HFF-Myc (cell line): Measurements from ENCODE around the gene NTN1.

Source experiments
- DNase-seq: peaks from one replicate; pipeline ENCODE4 v3.0.0-alpha.2; 2011; ENCODE audit warnings: low read depth; ENCODE audit errors: extremely low read depth
- H3K4me3 ChIP-seq: replicated peaks from 2 replicates; pipeline ENCODE4 v1.5.1; 2011; ENCODE audit warnings: low read depth, mild to moderate bottlenecking, control low read depth, low read length
- CTCF ChIP-seq: IDR thresholded peaks from 2 replicates; pipeline ENCODE4 v1.5.1; 2012; ENCODE audit warnings: mild to moderate bottlenecking, low read depth, low read length, control low read depth; ENCODE audit errors: missing control alignments

The NTN1 gene

GRCh38 chr17:9116861-9117568, 95.7 kb downstream of the NTN1 start:
- no peak for TF ChIP-seq CTCF
- DNase-seq = no peak
- no peak overlapping the region for H3K4me3 ChIP-seq

GRCh38 chr17:9120471-9120870, 99.2 kb downstream of the NTN1 start:
- TF ChIP-seq CTCF = peak; percentile 45
- DNase-seq = no peak
- no peak overlapping the region for H3K4me3 ChIP-seq

DNA sequence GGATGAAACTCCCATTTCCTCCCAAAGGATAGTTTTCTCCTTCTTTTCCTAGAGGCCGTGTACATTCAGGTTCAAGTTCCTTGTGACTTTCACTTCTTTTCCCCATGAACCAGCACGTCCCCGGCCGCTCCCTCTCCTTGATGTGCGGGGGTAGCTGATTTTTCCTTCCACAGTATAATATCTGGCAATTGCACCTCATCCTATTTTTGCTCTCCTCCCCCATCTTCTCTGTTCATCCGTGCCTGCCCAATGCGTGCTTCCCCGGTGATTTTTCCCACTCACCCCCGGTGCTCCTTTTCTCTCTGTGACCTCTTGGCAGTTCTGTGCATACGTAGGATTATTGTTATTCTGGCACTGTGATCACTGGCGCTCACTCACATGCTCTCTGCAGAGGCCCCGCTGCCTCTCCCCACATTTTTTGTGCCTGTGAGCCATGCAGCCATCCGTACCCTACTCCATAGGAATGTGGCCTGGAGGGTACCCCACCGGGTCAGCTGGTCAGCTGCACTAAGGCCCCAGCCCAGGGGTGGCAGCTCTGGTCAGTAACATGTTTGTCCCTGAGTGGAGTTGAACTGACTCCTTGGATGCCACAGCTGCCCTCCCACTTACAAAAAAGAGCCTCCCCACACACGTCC, 100.0 kb downstream of the NTN1 start:
- DNase-seq = no peak
- H3K4me3 ChIP-seq = no peak overlapping the region
- no peak for TF ChIP-seq CTCF

DNA sequence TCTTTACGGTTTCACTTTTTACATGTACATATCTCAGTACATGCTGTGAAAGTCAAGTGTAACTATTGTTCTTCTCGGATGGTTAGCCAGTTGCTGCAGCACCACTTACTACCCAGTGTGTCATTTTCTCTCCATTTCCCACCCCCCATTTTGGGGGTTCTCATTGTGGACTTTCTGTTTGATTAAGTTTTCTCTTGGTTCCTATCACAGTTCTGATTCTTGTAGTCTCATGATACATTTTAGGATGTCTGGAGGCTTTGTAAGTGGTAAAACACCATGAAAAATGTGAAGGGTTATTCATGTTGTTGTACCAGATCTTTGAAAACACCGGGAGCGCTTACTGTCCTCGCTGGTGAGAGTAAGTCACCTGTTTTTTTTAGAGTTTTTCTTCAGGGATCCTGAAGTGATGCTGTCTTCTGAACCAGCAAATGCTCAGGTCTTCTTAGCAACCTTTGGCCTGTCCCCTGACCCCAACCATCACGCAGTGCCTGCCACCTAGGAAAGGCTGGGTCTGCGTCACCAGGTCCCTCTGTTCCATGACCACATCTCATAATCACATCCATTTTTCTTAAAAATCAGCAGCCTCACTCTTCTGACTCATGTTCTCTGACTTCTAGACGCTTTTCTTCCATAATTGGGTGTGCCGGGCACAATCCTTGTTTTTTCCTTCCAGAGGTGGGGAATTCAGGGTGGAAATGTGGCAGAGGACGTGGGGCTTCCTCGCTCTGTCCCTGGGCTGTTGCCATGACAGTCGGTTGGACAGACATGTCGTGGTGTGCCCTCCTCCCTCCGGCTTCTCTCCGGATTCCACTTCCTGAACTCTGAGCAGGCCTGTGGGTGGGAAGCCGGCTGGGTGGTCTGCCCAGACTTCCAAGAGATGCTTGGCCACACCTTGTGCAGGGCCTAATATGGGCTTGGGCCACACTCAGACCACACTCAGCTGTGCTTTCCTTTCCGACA, 102.6 kb downstream of the NTN1 start:
- no peak for TF ChIP-seq CTCF
- H3K4me3 ChIP-seq = no peak overlapping the region
- no peak for DNase-seq

DNA sequence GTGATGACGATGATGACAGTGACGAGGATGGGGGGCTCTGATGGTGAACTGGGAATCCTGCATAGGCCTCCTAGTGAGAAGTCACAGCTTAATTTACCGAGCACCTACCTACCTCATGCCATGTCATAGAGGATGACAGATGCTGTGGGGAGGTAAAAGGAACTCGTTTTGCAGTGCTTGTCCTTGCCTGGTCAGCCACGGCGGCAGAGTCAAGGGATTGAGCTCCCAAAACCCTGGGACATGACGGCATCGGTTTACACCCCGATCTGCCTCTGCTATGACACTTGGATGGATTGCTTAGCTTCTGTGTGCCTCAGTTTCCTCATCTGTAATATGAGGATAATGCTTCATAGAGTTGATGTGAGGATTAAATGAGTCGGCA, 103.2 kb downstream of the NTN1 start:
- no peak for DNase-seq
- no peak for TF ChIP-seq CTCF
- H3K4me3 ChIP-seq = no peak overlapping the region

DNA sequence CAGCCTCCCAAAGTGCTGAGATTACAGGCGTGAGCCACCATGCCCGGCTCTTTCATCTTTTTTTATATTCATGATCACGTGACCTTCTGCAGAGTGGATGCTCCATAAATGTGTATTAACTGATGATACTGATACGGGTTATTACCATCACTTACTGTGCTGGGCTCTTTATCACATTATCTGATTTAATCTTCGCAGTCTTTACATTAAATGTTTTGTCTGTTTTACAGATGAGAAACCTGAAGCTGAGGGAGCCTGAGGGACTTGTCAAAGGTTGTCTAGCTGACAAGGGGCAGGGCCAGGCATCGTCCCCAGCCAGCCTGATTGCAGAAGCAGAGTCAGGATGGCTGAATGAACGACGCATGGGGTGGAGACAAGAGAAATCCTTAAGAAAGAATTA, 104.4 kb downstream of the NTN1 start:
- no peak overlapping the region for H3K4me3 ChIP-seq
- DNase-seq = no peak
- TF ChIP-seq CTCF = no peak
